ENCODE measurements around the gene SCRT2.

GRCh38 chr20:645318-646106 is 30.1 kb downstream of the SCRT2 start:
- TF ChIP-seq, protein P1, sequence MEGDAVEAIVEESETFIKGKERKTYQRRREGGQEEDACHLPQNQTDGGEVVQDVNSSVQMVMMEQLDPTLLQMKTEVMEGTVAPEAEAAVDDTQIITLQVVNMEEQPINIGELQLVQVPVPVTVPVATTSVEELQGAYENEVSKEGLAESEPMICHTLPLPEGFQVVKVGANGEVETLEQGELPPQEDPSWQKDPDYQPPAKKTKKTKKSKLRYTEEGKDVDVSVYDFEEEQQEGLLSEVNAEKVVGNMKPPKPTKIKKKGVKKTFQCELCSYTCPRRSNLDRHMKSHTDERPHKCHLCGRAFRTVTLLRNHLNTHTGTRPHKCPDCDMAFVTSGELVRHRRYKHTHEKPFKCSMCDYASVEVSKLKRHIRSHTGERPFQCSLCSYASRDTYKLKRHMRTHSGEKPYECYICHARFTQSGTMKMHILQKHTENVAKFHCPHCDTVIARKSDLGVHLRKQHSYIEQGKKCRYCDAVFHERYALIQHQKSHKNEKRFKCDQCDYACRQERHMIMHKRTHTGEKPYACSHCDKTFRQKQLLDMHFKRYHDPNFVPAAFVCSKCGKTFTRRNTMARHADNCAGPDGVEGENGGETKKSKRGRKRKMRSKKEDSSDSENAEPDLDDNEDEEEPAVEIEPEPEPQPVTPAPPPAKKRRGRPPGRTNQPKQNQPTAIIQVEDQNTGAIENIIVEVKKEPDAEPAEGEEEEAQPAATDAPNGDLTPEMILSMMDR (IDR thresholded peaks at IDR 0.05; ENCODE audit: insufficient read depth, low read depth, low read length) = peak; percentile 93
- TF ChIP-seq EZH2 (IDR thresholded peaks at IDR 0.05; ENCODE audit: insufficient read depth, low read length) = no peak

Data from astrocyte (in vitro differentiated cells and primary cell).